Calu3 (cell line): ENCODE data around the gene ARHGAP20. TPM values are rescaled to one million over a fixed set of nuclear protein-coding genes. Genes with fewer than 3 reads are reported as not detected.

Experiments used
- BruUV-seq: library from RNA; stranded (reverse); fragments of 400-500 nt; replicated peaks from 2 replicates; lab custom pipeline; 2021; lab: Mats Ljungman, UMichigan
- CTCF ChIA-PET: fragments of 300-600 bp; sonication (Branson Sonifier 250); formaldehyde crosslinking; loops from one replicate; lab custom pipeline; 2022; ENCODE audit warnings: antibody characterized with exemption; lab: Charles Lee
- DNase-seq: peaks from one replicate; pipeline ENCODE4 v3.0.0; 2022
- H3K27ac Mint-ChIP-seq: one replicate; pipeline ENCODE4 v1.8.0; 2022; ENCODE audit warnings: mixed read lengths; ENCODE audit not compliant: unreplicated experiment
- H3K27me3 Mint-ChIP-seq: one replicate; pipeline ENCODE4 v1.8.0; 2022; ENCODE audit warnings: mixed read lengths; ENCODE audit not compliant: unreplicated experiment
- H3K36me3 Mint-ChIP-seq: one replicate; pipeline ENCODE4 v1.8.0; 2022; ENCODE audit warnings: mild to moderate bottlenecking, moderate library complexity, mixed read lengths; ENCODE audit not compliant: insufficient read depth, unreplicated experiment
- H3K4me1 Mint-ChIP-seq: one replicate; pipeline ENCODE4 v1.8.0; 2022; ENCODE audit warnings: mild to moderate bottlenecking, low read depth, mixed read lengths; ENCODE audit not compliant: unreplicated experiment
- H3K4me3 Mint-ChIP-seq: one replicate; pipeline ENCODE4 v1.8.0; 2022; ENCODE audit warnings: mild to moderate bottlenecking, low read depth, moderate library complexity, mixed read lengths; ENCODE audit not compliant: unreplicated experiment
- H3K9me3 Mint-ChIP-seq: one replicate; pipeline ENCODE4 v1.8.0; 2022; ENCODE audit warnings: low read depth, mixed read lengths; ENCODE audit not compliant: unreplicated experiment
- CTCF ChIP-seq: fragments of 200-600 bp; IDR thresholded peaks from one replicate; pipeline ENCODE4 v1.8.0; 2022; ENCODE audit warnings: antibody characterized with exemption; ENCODE audit not compliant: unreplicated experiment
- intact Hi-C: fragments of 100-400 bp; cut with micrococcal nuclease; formaldehyde crosslinking; loops from one replicate; pipeline ENCODE4 v1.10.0; 2022; ENCODE audit not compliant: unreplicated experiment
- total RNA-seq: library from RNA; stranded (reverse); gene quantifications from 2 replicates; pipeline ENCODE4 v1.2.3, GENCODE V29; 2022

The ARHGAP20 gene
- total RNA-seq, 1 experiment from 2014 or later = not detected

- no peaks in the 10 kb centered on the region for H3K4me1 Mint-ChIP-seq
- no peak for TF ChIP-seq CTCF
- CTCF ChIA-PET = no interaction called here
- peaks cover 14% of the 10 kb centered on the region for H3K27me3 Mint-ChIP-seq
- no peak overlapping the region for H3K4me3 Mint-ChIP-seq
- no peaks in the 10 kb centered on the region for H3K9me3 Mint-ChIP-seq
- DNase-seq = no peak
- intact Hi-C loops = no loop called here
- no TSS peak for BruUV-seq
- H3K27ac Mint-ChIP-seq = no peak overlapping the region
- peaks cover 4% of the 10 kb centered on the region for H3K36me3 Mint-ChIP-seq
Observed at GRCh38 chr11:110730773-110731172, 18.5 kb upstream of the ARHGAP20 start.

- Mint-ChIP-seq H3K4me1 (no peaks in the 10 kb centered on the region), H3K9me3 (no peaks in the 10 kb centered on the region), H3K36me3 (no peaks in the 10 kb centered on the region), H3K27ac (no peak overlapping the region), H3K4me3 (no peak overlapping the region), H3K27me3 (no peaks in the 10 kb centered on the region)
- no TSS peak for BruUV-seq
- CTCF ChIA-PET = no interaction called here
- intact Hi-C loops = no loop called here
- DNase-seq = no peak
- TF ChIP-seq CTCF = no peak
Observed at GRCh38 chr11:110728883-110729282, 16.6 kb upstream of the ARHGAP20 start.

- no peak for TF ChIP-seq CTCF
- Mint-ChIP-seq H3K27ac (no peak overlapping the region), H3K9me3 (no peaks in the 10 kb centered on the region), H3K36me3 (no peaks in the 10 kb centered on the region), H3K4me1 (no peaks in the 10 kb centered on the region), H3K4me3 (no peak overlapping the region), H3K27me3 (no peaks in the 10 kb centered on the region)
- intact Hi-C loops = no loop called here
- CTCF ChIA-PET = no interaction called here
- no TSS peak for BruUV-seq
- no peak for DNase-seq
Observed at GRCh38 chr11:110728476-110728875, 16.2 kb upstream of the ARHGAP20 start.

GRCh38 chr11:110724358-110724757, 12.1 kb upstream of the ARHGAP20 start:
- DNase-seq = no peak
- CTCF ChIA-PET = no interaction called here
- H3K4me1 Mint-ChIP-seq = no peaks in the 10 kb centered on the region
- H3K27ac Mint-ChIP-seq = no peak overlapping the region
- no peak for TF ChIP-seq CTCF
- BruUV-seq = no TSS peak
- H3K4me3 Mint-ChIP-seq = no peak overlapping the region
- H3K9me3 Mint-ChIP-seq = no peaks in the 10 kb centered on the region
- no peaks in the 10 kb centered on the region for H3K36me3 Mint-ChIP-seq
- intact Hi-C loops = no loop called here
- H3K27me3 Mint-ChIP-seq = no peaks in the 10 kb centered on the region
